H1 (cell line): ENCODE data around the gene RXRA. TPM values are rescaled to one million over a fixed set of nuclear protein-coding genes. Genes with fewer than 3 reads are reported as not detected.

Experiments
- CTCF ChIA-PET: fragments of 300-600 bp; sonication (Branson Sonifier 250); formaldehyde crosslinking; loops from one replicate; lab custom pipeline; 2021; ENCODE audit not compliant: partially characterized antibody; lab: Charles Lee
- POLR2A ChIA-PET: fragments of 300-600 bp; sonication (Branson Sonifier 250); formaldehyde crosslinking; loops from one replicate; lab custom pipeline; 2021; ENCODE audit warnings: inconsistent platforms; ENCODE audit not compliant: partially characterized antibody; lab: Charles Lee
- DNase-seq, 2 experiments: peaks; one replicate each; pipeline versions ENCODE4 v3.0.0 to v3.0.0-alpha.2; 2010 to 2022; ENCODE audit warnings: low spot score in 2 of 2, low read depth in 1 of 2, mixed read lengths in 1 of 2
- FAIRE-seq: peaks from 2 replicates; lab custom pipeline; 2011; peaks lifted over from hg19 to GRCh38; lab: Jason Lieb, UNC
- H2AFZ ChIP-seq: 2 replicates; pipeline ENCODE4 v1.8.1; 2012; ENCODE audit warnings: low read length, inconsistent platforms
- H2AK5ac ChIP-seq: 2 replicates; pipeline ENCODE4 v1.6.1; 2013; ENCODE audit warnings: low read depth, low read length
- H2BK120ac ChIP-seq: replicated peaks from 2 replicates; pipeline ENCODE3; 2013; ENCODE audit warnings: low read depth, low read length, inconsistent platforms
- H2BK12ac ChIP-seq: 2 replicates; pipeline ENCODE4 v1.6.1; 2013; ENCODE audit warnings: low read depth, low read length
- H2BK15ac ChIP-seq: 2 replicates; pipeline ENCODE4 v1.6.1; 2013; ENCODE audit warnings: low read length
- H2BK20ac ChIP-seq: 2 replicates; pipeline ENCODE4 v1.6.1; 2013; ENCODE audit warnings: low read length
- H2BK5ac ChIP-seq: 2 replicates; pipeline ENCODE4 v1.6.1; 2013; ENCODE audit warnings: low read depth, low read length
- H3K14ac ChIP-seq: 2 replicates; pipeline ENCODE4 v1.6.1; 2013; ENCODE audit warnings: inconsistent platforms; ENCODE audit not compliant: insufficient read length
- H3K18ac ChIP-seq: 2 replicates; pipeline ENCODE4 v1.6.1; 2013; ENCODE audit warnings: low read length; ENCODE audit errors: extremely low read depth
- H3K23ac ChIP-seq: 2 replicates; pipeline ENCODE4 v1.6.1; 2013; ENCODE audit warnings: inconsistent platforms; ENCODE audit not compliant: insufficient read length
- H3K23me2 ChIP-seq: 2 replicates; pipeline ENCODE4 v1.6.1; 2013; ENCODE audit warnings: low read depth, low read length
- H3K27ac ChIP-seq: 2 replicates; pipeline ENCODE4 v1.6.1; 2011; ENCODE audit warnings: low read depth, low read length, inconsistent platforms
- H3K27me3 ChIP-seq, 4 experiments: replicated peaks in 1 of 4; 1 replicate in 1 of 4; 2 replicates in 3 of 4; pipeline versions ENCODE4 v1.6.1 to v1.8.1; 2011 to 2013; ENCODE audit warnings: low read length in 3 of 4, mild to moderate bottlenecking in 3 of 4, inconsistent platforms in 2 of 4, mixed read lengths in 2 of 4, moderate library complexity in 1 of 4; ENCODE audit not compliant: control insufficient read depth in 3 of 4, insufficient read depth in 3 of 4; ENCODE audit errors: extremely low read depth in 1 of 4
- H3K36me3 ChIP-seq, 4 experiments: 2 replicates each; pipeline versions ENCODE4 v1.6.1 to v1.8.1; 2011 to 2013; ENCODE audit warnings: mild to moderate bottlenecking in 4 of 4, low read length in 3 of 4, moderate library complexity in 2 of 4, control low read depth in 1 of 4, inconsistent platforms in 1 of 4; ENCODE audit not compliant: insufficient read depth in 4 of 4, control insufficient read depth in 2 of 4
- H3K4ac ChIP-seq: replicated peaks from 2 replicates; pipeline ENCODE3; 2013; ENCODE audit warnings: low read length, low read depth, mixed read lengths, inconsistent platforms; ENCODE audit not compliant: insufficient read length
- H3K4me1 ChIP-seq, 4 experiments: replicated peaks in 1 of 4; 1 replicate in 1 of 4; 2 replicates in 3 of 4; pipeline versions ENCODE4 v1.6.1 to v1.8.1; 2011 to 2013; ENCODE audit warnings: low read length in 3 of 4, inconsistent platforms in 2 of 4, mixed read lengths in 1 of 4; ENCODE audit not compliant: insufficient read depth in 4 of 4, control insufficient read depth in 3 of 4
- H3K4me2 ChIP-seq, 2 experiments: 2 replicates each; pipeline versions ENCODE4 v1.6.1 to v1.8.1; 2011 to 2013; ENCODE audit warnings: low read depth in 2 of 2, low read length in 2 of 2, control low read depth in 1 of 2, inconsistent platforms in 1 of 2, mild to moderate bottlenecking in 1 of 2; ENCODE audit not compliant: insufficient read depth in 1 of 2
- H3K4me3 ChIP-seq, 4 experiments: fragments of 200-600, 300-600 bp in 1 of 4; sonication (generic), shearing (Covaris generic), sonication (Bioruptor Twin) in 1 of 4; 2 replicates each; pipeline versions ENCODE4 v1.5.1 to v1.8.1; 2011 to 2016; ENCODE audit warnings: low read length in 4 of 4, low read depth in 3 of 4, control low read depth in 2 of 4, inconsistent platforms in 2 of 4, mild to moderate bottlenecking in 2 of 4, mixed read lengths in 1 of 4, moderate library complexity in 1 of 4; ENCODE audit not compliant: insufficient read depth in 2 of 4; ENCODE audit errors: extremely low read depth in 1 of 4
- H3K56ac ChIP-seq: replicated peaks from 2 replicates; pipeline ENCODE3; 2013; ENCODE audit warnings: low read depth, mild to moderate bottlenecking, mixed read lengths, low read length, inconsistent platforms; ENCODE audit not compliant: insufficient read length
- H3K79me1 ChIP-seq: 2 replicates; pipeline ENCODE4 v1.6.1; 2013; ENCODE audit warnings: low read depth, low read length, control low read depth
- H3K79me2 ChIP-seq, 2 experiments: 2 replicates each; pipeline versions ENCODE4 v1.6.1 to v1.8.1; 2012 to 2013; ENCODE audit warnings: low read length in 2 of 2, mild to moderate bottlenecking in 2 of 2, inconsistent platforms in 1 of 2; ENCODE audit not compliant: insufficient read depth in 2 of 2, control insufficient read depth in 1 of 2
- H3K9ac ChIP-seq, 4 experiments: replicated peaks in 1 of 4; 1 replicate in 1 of 4; 2 replicates in 3 of 4; pipeline versions ENCODE4 v1.6.1 to v1.8.1; 2011 to 2013; ENCODE audit warnings: low read depth in 3 of 4, low read length in 3 of 4, control low read depth in 2 of 4, mild to moderate bottlenecking in 2 of 4, moderate library complexity in 2 of 4, inconsistent platforms in 1 of 4; ENCODE audit errors: extremely low read depth in 1 of 4
- H3K9me3 ChIP-seq, 2 experiments: 2 replicates each; pipeline versions ENCODE4 v1.6.1 to v1.8.1; 2012 to 2013; ENCODE audit warnings: mild to moderate bottlenecking in 2 of 2, moderate library complexity in 2 of 2, control low read depth in 1 of 2, inconsistent platforms in 1 of 2, low read depth in 1 of 2, low read length in 1 of 2, mixed read lengths in 1 of 2; ENCODE audit not compliant: insufficient read depth in 2 of 2
- H4K20me1 ChIP-seq, 2 experiments: replicated peaks in 1 of 2; 2 replicates each; pipeline versions ENCODE3 to v1.8.1; 2011 to 2013; ENCODE audit warnings: inconsistent platforms in 2 of 2, low read length in 2 of 2, mild to moderate bottlenecking in 1 of 2; ENCODE audit not compliant: insufficient read depth in 2 of 2, control insufficient read depth in 1 of 2
- H4K5ac ChIP-seq: 2 replicates; pipeline ENCODE4 v1.6.1; 2013; ENCODE audit warnings: low read length, low read depth, mixed read lengths, inconsistent platforms; ENCODE audit not compliant: insufficient read length
- H4K8ac ChIP-seq: 2 replicates; pipeline ENCODE4 v1.8.0; 2013; ENCODE audit warnings: mild to moderate bottlenecking, moderate library complexity, low read length, inconsistent platforms; ENCODE audit not compliant: insufficient read depth; ENCODE audit errors: extremely low read depth
- H4K91ac ChIP-seq: replicated peaks from 2 replicates; pipeline ENCODE3; 2013; ENCODE audit warnings: low read length, mixed read lengths, inconsistent platforms; ENCODE audit not compliant: insufficient read length
- BCL11A ChIP-seq, 2 experiments: IDR thresholded peaks; one replicate each; pipeline ENCODE4 v1.6.1; 2011; ENCODE audit warnings: low read depth in 2 of 2, low read length in 2 of 2, mild to moderate bottlenecking in 2 of 2
- CHD2 ChIP-seq: IDR thresholded peaks from 2 replicates; pipeline ENCODE4 v1.6.1; 2012; ENCODE audit warnings: low read length, improper control_type of control experiment
- RAD21 ChIP-seq, 2 experiments: IDR thresholded peaks in 1 of 2; conservative IDR thresholded peaks in 1 of 2; 2 replicates each; pipeline ENCODE4 v1.6.1; 2011; ENCODE audit warnings: low read depth in 2 of 2, low read length in 2 of 2, improper control_type of control experiment in 1 of 2, inconsistent platforms in 1 of 2, mild to moderate bottlenecking in 1 of 2, moderate library complexity in 1 of 2
- RXRA ChIP-seq: IDR thresholded peaks from 2 replicates; pipeline ENCODE4 v1.6.1; 2011; ENCODE audit warnings: low read depth, mild to moderate bottlenecking, low read length, moderate library complexity; ENCODE audit not compliant: insufficient read depth
- SUZ12 ChIP-seq: fragments of 200-600 bp; sonication (generic); IDR thresholded peaks from 2 replicates; pipeline ENCODE4 v1.6.1; 2012; ENCODE audit warnings: mild to moderate bottlenecking, inconsistent platforms, low read length, moderate library complexity, mixed read lengths
- TAF1 ChIP-seq: IDR thresholded peaks from 2 replicates; pipeline ENCODE4 v1.6.1; 2011; ENCODE audit warnings: mild to moderate bottlenecking, low read depth, low read length
- TAF7 ChIP-seq: optimal IDR thresholded peaks from 2 replicates; pipeline ENCODE3; 2011; ENCODE audit warnings: low read depth, mild to moderate bottlenecking, inconsistent platforms, low read length, moderate library complexity, borderline replicate concordance
- TCF12 ChIP-seq: IDR thresholded peaks from 2 replicates; pipeline ENCODE4 v1.6.1; 2011; ENCODE audit warnings: low read depth, mild to moderate bottlenecking, low read length
- WGBS, 2 experiments: shearing (Covaris generic) in 1 of 2; methylation state at CpG; one replicate each; pipeline versions ENCODE4 v1.1.6 to v1.1.7; 2013 to 2015; ENCODE audit warnings: low lambda C conversion rate in 2 of 2, mixed read lengths in 2 of 2, inconsistent platforms in 1 of 2, low coverage in 1 of 2, missing lambda C conversion rate in 1 of 2; ENCODE audit not compliant: insufficient replicate concordance in 2 of 2, insufficient coverage in 1 of 2, insufficient read length in 1 of 2; ENCODE audit errors: extremely low coverage in 1 of 2, missing lambda C conversion rate in 1 of 2; 5-methylcytosine and 5-hydroxymethylcytosine counted together
- polyA plus RNA-seq, 7 experiments: library from polyadenylated mRNA; depleted of rRNA in 3 of 7; stranded (reverse) in 5 of 7; unstranded in 2 of 7; fragments of >200 nt in 5 of 7; fragments of 200-250 nt in 2 of 7; gene quantifications; 1 replicate in 5 of 7; 2 replicates in 1 of 7; 4 replicates in 1 of 7; pipeline versions ENCODE4 v1.2.1 to v1.2.3, GENCODE V29; 2011 to 2013; ENCODE audit warnings: missing spikeins in 2 of 7, mixed read lengths in 2 of 7
- total RNA-seq: library from RNA; stranded (reverse); fragmentation: NEBNext Ultra II Directional; extraction: Animal tissue kit (Norgen Biotek cat#: 25700); gene quantifications from 2 replicates; pipeline ENCODE4 v1.2.1, GENCODE V29; 2021

RXRA gene
- total and polyA plus RNA-seq, 2 of the 8 experiments (the other 6 are each of a cell fraction or from before 2014, with no cell fraction given): 9.8 to 29.4 TPM

GRCh38 chr9:134477342-134477925, 151.2 kb downstream of the RXRA start:
- no peak overlapping the region for H3K4me3 ChIP-seq
- H3K23me2 ChIP-seq: no peaks in the 10 kb centered on the region
- H3K14ac ChIP-seq: no peak overlapping the region
- H3K27ac ChIP-seq: no peak overlapping the region
- no peaks in the 10 kb centered on the region for H3K79me2 ChIP-seq
- H3K9ac ChIP-seq: no peak overlapping the region
- no peak overlapping the region for H3K23ac ChIP-seq
- H3K36me3 ChIP-seq: no peaks in the 10 kb centered on the region
- H2BK20ac ChIP-seq: no peak overlapping the region
- H2BK15ac ChIP-seq: no peak overlapping the region
- H2AK5ac ChIP-seq: no peak overlapping the region
- H3K4me2 ChIP-seq: no peak overlapping the region
- DNase-seq (no peak), FAIRE-seq (no peak)
- H3K27me3 ChIP-seq: no peaks in the 10 kb centered on the region
- no peaks in the 10 kb centered on the region; a peak in 1 of 4 replicates for H3K9me3 ChIP-seq
- no peak overlapping the region for H2BK5ac ChIP-seq
- H4K8ac ChIP-seq: no peak overlapping the region
- H3K4ac ChIP-seq: no peak overlapping the region
- POLR2A ChIA-PET: no interaction called here
- H4K20me1 ChIP-seq: peaks cover 0 to 2% of the 10 kb centered on the region in 2 experiments
- no peaks in the 10 kb centered on the region for H3K79me1 ChIP-seq
- no peaks in the 10 kb centered on the region for H3K4me1 ChIP-seq
- TF ChIP-seq BCL11A (IDR thresholded peaks at IDR 0.05; ENCODE audit: low read depth in 2 of 2, low read length in 2 of 2) (no peak), RAD21 (IDR thresholded peaks at IDR 0.05 in 1 of 2, conservative IDR thresholded peaks at IDR 0.05 in 1 of 2; ENCODE audit: low read depth in 2 of 2, low read length in 2 of 2) (no peak), TAF1 (no peak), SUZ12 (no peak), TCF12 (no peak), RXRA (no peak), CHD2 (no peak), TAF7 (no peak)
- TF ChIP-seq, all 59 proteins: peak for 0
- Histone ChIP-seq H3K56ac (no peak overlapping the region), H4K5ac (no peak overlapping the region), H4K91ac (no peak overlapping the region), H2AFZ (no peak overlapping the region), H2BK12ac (no peak overlapping the region), H3K18ac (no peak overlapping the region), H2BK120ac (no peak overlapping the region)
- 91% methylated on average over 15 of the region's 15 CpGs; no CpG with 5 or more reads in 1 of the 2 experiments for WGBS, 2 experiments
- CTCF ChIA-PET: interaction anchor here (0.6 to 1.3 kb wide), 2 partner anchors 28 to 265 kb away, joined by 3 to 4 read pairs; no protein-coding TSS in a partner anchor
